GM19238 (cell line): ENCODE data around the gene RSPH1.

Source experiments
- DNase-seq: peaks from one replicate; pipeline ENCODE4 v3.0.0; 2011; ENCODE audit warnings: low spot score; ENCODE audit not compliant: insufficient read length

Gene RSPH1

GRCh38 chr21:42467140-42467983 is 28.7 kb downstream of the RSPH1 start:
- no peak for DNase-seq

GRCh38 chr21:42466700-42467099 is 29.3 kb downstream of the RSPH1 start:
- DNase-seq: no peak

- DNase-seq: no peak
Measured at GRCh38 chr21:42465803-42466127, 30.3 kb downstream of the RSPH1 start.

GRCh38 chr21:42465008-42465802 is 30.8 kb downstream of the RSPH1 start:
- DNase-seq: no peak

- no peak for DNase-seq
Measured at GRCh38 chr21:42463861-42464515, 32.0 kb downstream of the RSPH1 start.

GRCh38 chr21:42461881-42462877 is 33.8 kb downstream of the RSPH1 start:
- no peak for DNase-seq

- DNase-seq: no peak
Measured at GRCh38 chr21:42461185-42461520, 34.9 kb downstream of the RSPH1 start.

- peak; percentile 50 for DNase-seq
Measured at GRCh38 chr21:42460391-42461184, 35.4 kb downstream of the RSPH1 start.

GRCh38 chr21:42459546-42460215 is 36.3 kb downstream of the RSPH1 start:
- DNase-seq: no peak

GRCh38 chr21:42459082-42459460 is 37.0 kb downstream of the RSPH1 start:
- DNase-seq: no peak

- DNase-seq: no peak
Measured at GRCh38 chr21:42456457-42456856, 39.6 kb downstream of the RSPH1 start.

GRCh38 chr21:42455754-42456440 is 40.1 kb downstream of the RSPH1 start:
- no peak for DNase-seq

- DNase-seq: no peak
Measured at GRCh38 chr21:42455196-42455595, 40.8 kb downstream of the RSPH1 start.

GRCh38 chr21:42454786-42455185 is 41.2 kb downstream of the RSPH1 start:
- DNase-seq: no peak

GRCh38 chr21:42453986-42454570 is 41.9 kb downstream of the RSPH1 start:
- no peak for DNase-seq

GRCh38 chr21:42453224-42453985 is 42.6 kb downstream of the RSPH1 start:
- no peak for DNase-seq

GRCh38 chr21:42452401-42453223 is 43.4 kb downstream of the RSPH1 start:
- DNase-seq: no peak
